ENCODE data around the gene CGNL1.

- TF ChIP-seq CTCF (IDR thresholded peaks at IDR 0.05): no peak
- TF ChIP-seq YY1 (IDR thresholded peaks at IDR 0.05; ENCODE audit: low read depth): no peak
- TF ChIP-seq PBX3 (IDR thresholded peaks at IDR 0.05): no peak
- no peak for TF ChIP-seq TAF1 (IDR thresholded peaks at IDR 0.05; ENCODE audit: borderline replicate concordance, low read depth, low read length)
- TF ChIP-seq FOXM1 (IDR thresholded peaks at IDR 0.05; ENCODE audit: low read depth): no peak
- no peak for TF ChIP-seq RFX5 (IDR thresholded peaks at IDR 0.05; ENCODE audit: low read length)
- TF ChIP-seq EZH2phosphoT487 (IDR thresholded peaks at IDR 0.05; ENCODE audit: borderline replicate concordance, low read depth): no peak
Measured at GRCh38 chr15:57555270-57555669, 179.0 kb downstream of the CGNL1 start.
